Keratinocyte (primary cell): ENCODE measurements around the gene DNAH10.

Experiments used
- CTCF ChIP-seq, 3 experiments: IDR thresholded peaks in 1 of 3; conservative IDR thresholded peaks in 1 of 3; optimal IDR thresholded peaks in 1 of 3; 2 replicates in 2 of 3; 3 replicates in 1 of 3; pipeline versions ENCODE3 to v1.5.1; 2011; ENCODE audit warnings: low read length in 3 of 3, mild to moderate bottlenecking in 3 of 3, moderate library complexity in 2 of 3, control low read depth in 1 of 3, inconsistent platforms in 1 of 3; ENCODE audit not compliant: insufficient read depth in 2 of 3; ENCODE audit errors: extremely low read depth in 1 of 3
- EZH2 ChIP-seq: IDR thresholded peaks from one replicate; pipeline ENCODE4 v1.6.1; 2012; ENCODE audit warnings: inconsistent platforms, mild to moderate bottlenecking, low read length, moderate library complexity

GRCh38 chr12:123889848-123890535 lies 127.9 kb downstream of the DNAH10 start:
- TF ChIP-seq CTCF (optimal IDR thresholded peaks at IDR 0.05 in 1 of 3, IDR thresholded peaks at IDR 0.05 in 1 of 3, conservative IDR thresholded peaks at IDR 0.05 in 1 of 3; ENCODE audit: extremely low read depth in 1 of 3, insufficient read depth in 2 of 3, low read length in 3 of 3) (no peak), EZH2 (no peak)
